ENCODE results near the gene KHDRBS2. TPM values are rescaled to one million over a fixed set of nuclear protein-coding genes. Genes with fewer than 3 reads are reported as not detected.

Gene KHDRBS2
- total RNA-seq: not detected in 3 replicates
- long read RNA-seq: 0 reads

GRCh38 chr6:62285612-62286469 is at the start of gene KHDRBS2:
TSS of gene KHDRBS2 (minus strand) at chr6:62286225.
- Mint-ChIP-seq H3K27ac (ENCODE audit: unreplicated experiment) (no peak within 1 kb of the TSS), H3K27me3 (ENCODE audit: low read depth) (peaks cover 34% of the 10 kb centered on the region), H3K4me3 (ENCODE audit: unreplicated experiment) (peak within 1 kb of the TSS; percentile 52), H3K9me3 (ENCODE audit: low read depth) (no peaks in the 10 kb centered on the region), H3K36me3 (ENCODE audit: low read depth) (no peaks in the 10 kb centered on the region), H3K4me1 (ENCODE audit: low read depth) (peaks cover 14% of the 10 kb centered on the region)
- no peak for TF ChIP-seq CTCF (IDR thresholded peaks at IDR 0.05)
- peak; percentile 87 for DNase-seq (ENCODE audit: low spot score)

DNA sequence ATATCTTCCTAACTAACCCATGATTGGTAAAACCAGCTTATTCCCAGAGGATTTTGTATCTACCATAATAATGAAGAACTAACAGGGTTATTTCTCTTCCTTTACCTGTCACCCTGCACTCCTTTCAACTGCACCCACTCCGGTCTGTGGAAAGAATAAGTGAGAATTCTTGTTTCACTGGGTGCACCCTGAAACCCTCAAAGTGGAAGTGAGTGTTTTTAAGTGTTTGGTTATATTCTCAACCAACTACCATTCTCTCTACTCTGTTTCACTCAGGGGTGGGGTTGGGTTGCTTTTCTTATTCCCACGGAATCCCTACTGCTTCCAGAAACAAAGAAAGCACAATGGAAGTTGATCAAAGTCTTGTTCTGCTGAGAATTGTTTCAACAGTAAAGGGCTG is 42.6 kb upstream of the KHDRBS2 start:
- Mint-ChIP-seq H3K4me3 (ENCODE audit: unreplicated experiment) (no peak overlapping the region), H3K27ac (ENCODE audit: unreplicated experiment) (no peak overlapping the region), H3K27me3 (ENCODE audit: low read depth) (no peaks in the 10 kb centered on the region), H3K9me3 (ENCODE audit: low read depth) (peaks cover 13% of the 10 kb centered on the region), H3K4me1 (ENCODE audit: low read depth) (no peaks in the 10 kb centered on the region), H3K36me3 (ENCODE audit: low read depth) (no peaks in the 10 kb centered on the region)
- DNase-seq (ENCODE audit: low spot score): no peak
- TF ChIP-seq CTCF (IDR thresholded peaks at IDR 0.05): no peak

- TF ChIP-seq CTCF (IDR thresholded peaks at IDR 0.05): no peak
- no peak overlapping the region for H3K27ac Mint-ChIP-seq (ENCODE audit: unreplicated experiment)
- H3K4me3 Mint-ChIP-seq (ENCODE audit: unreplicated experiment): no peak overlapping the region
- H3K36me3 Mint-ChIP-seq (ENCODE audit: low read depth): no peaks in the 10 kb centered on the region
- DNase-seq (ENCODE audit: low spot score): no peak
- H3K9me3 Mint-ChIP-seq (ENCODE audit: low read depth): no peaks in the 10 kb centered on the region
- H3K27me3 Mint-ChIP-seq (ENCODE audit: low read depth): no peaks in the 10 kb centered on the region
- H3K4me1 Mint-ChIP-seq (ENCODE audit: low read depth): no peaks in the 10 kb centered on the region
These were observed 38.8 kb upstream of the KHDRBS2 start for GRCh38 chr6:62324834-62325233.

- H3K4me3 Mint-ChIP-seq (ENCODE audit: unreplicated experiment): no peak overlapping the region
- H3K27ac Mint-ChIP-seq (ENCODE audit: unreplicated experiment): no peak overlapping the region
- TF ChIP-seq CTCF (IDR thresholded peaks at IDR 0.05): no peak
These were observed 37.9 kb upstream of the KHDRBS2 start for GRCh38 chr6:62323818-62324431.

GRCh38 chr6:62298745-62299392 is 12.8 kb upstream of the KHDRBS2 start:
- no peaks in the 10 kb centered on the region for H3K36me3 Mint-ChIP-seq (ENCODE audit: low read depth)
- H3K4me1 Mint-ChIP-seq (ENCODE audit: low read depth): no peaks in the 10 kb centered on the region
- H3K27ac Mint-ChIP-seq (ENCODE audit: unreplicated experiment): no peak overlapping the region
- H3K4me3 Mint-ChIP-seq (ENCODE audit: unreplicated experiment): no peak overlapping the region
- H3K27me3 Mint-ChIP-seq (ENCODE audit: low read depth): peaks cover 2% of the 10 kb centered on the region
- peaks cover 5% of the 10 kb centered on the region for H3K9me3 Mint-ChIP-seq (ENCODE audit: low read depth)
- no peak for TF ChIP-seq CTCF (IDR thresholded peaks at IDR 0.05)
- DNase-seq (ENCODE audit: low spot score): no peak

More at GRCh38 chr6:62323818-62324431, 37.9 kb upstream of the KHDRBS2 start:
- Mint-ChIP-seq H3K36me3 (ENCODE audit: low read depth) (no peaks in the 10 kb centered on the region), H3K9me3 (ENCODE audit: low read depth) (no peaks in the 10 kb centered on the region), H3K27me3 (ENCODE audit: low read depth) (no peaks in the 10 kb centered on the region), H3K4me1 (ENCODE audit: low read depth) (no peaks in the 10 kb centered on the region)
- no peak for DNase-seq (ENCODE audit: low spot score)

All from chondrocyte (in vitro differentiated cells).